ENCODE measurements around the gene NTRK2.

GRCh38 chr9:84969736-84970135 is 300.2 kb downstream of the NTRK2 start:
- TF ChIP-seq POLR2AphosphoS5 (IDR thresholded peaks at IDR 0.05; ENCODE audit: low read depth, low read length): no peak
- TF ChIP-seq FOXP2 (optimal IDR thresholded peaks at IDR 0.05; ENCODE audit: borderline replicate concordance, extremely low read depth, extremely low read length, insufficient read depth): no peak
- no peak for TF ChIP-seq TAF1 (IDR thresholded peaks at IDR 0.05; ENCODE audit: borderline replicate concordance, insufficient read depth, low read length)
- no peak for TF ChIP-seq REST (IDR thresholded peaks at IDR 0.05; ENCODE audit: insufficient read depth in 1 of 2, low read depth in 2 of 2, low read length in 2 of 2)
- no peak for TF ChIP-seq SIN3A (IDR thresholded peaks at IDR 0.05; ENCODE audit: borderline replicate concordance, insufficient read depth, low read length)

Measured in PFSK-1 (cell line).